GM23338 (cell line): ENCODE data around the gene RAB19.

Experiments used
- CREB1 ChIP-seq: fragments of 250-450 bp; sonication (Bioruptor Pico); IDR thresholded peaks from 2 replicates; pipeline ENCODE4 v1.5.0; 2020; ENCODE audit warnings: low read depth, mild to moderate bottlenecking, moderate library complexity
- CTCF ChIP-seq, 2 experiments: fragments of 200-600 bp in 1 of 2; sonication (generic) in 1 of 2; conservative IDR thresholded peaks; 2 replicates each; pipeline versions ENCODE4 v1.5.1 to v1.6.1; 2016 to 2017; ENCODE audit warnings: antibody characterized with exemption in 2 of 2, low read depth in 2 of 2, mild to moderate bottlenecking in 2 of 2, moderate library complexity in 1 of 2
- EZH2 ChIP-seq: fragments of 200-600 bp; sonication (generic); IDR thresholded peaks from one replicate; pipeline ENCODE4 v1.8.0; 2017; ENCODE audit warnings: antibody characterized with exemption, mild to moderate bottlenecking, low read depth; ENCODE audit not compliant: unreplicated experiment
- EZH2phosphoT487 ChIP-seq: fragments of 200-600 bp; sonication (generic); IDR thresholded peaks from one replicate; pipeline ENCODE4 v1.8.1; 2018; ENCODE audit warnings: antibody characterized with exemption; ENCODE audit not compliant: unreplicated experiment
- JUNB ChIP-seq: IDR thresholded peaks from one replicate; pipeline ENCODE4 v1.6.1; 2016; ENCODE audit warnings: antibody characterized with exemption; ENCODE audit not compliant: unreplicated experiment
- POLR2AphosphoS5 ChIP-seq: IDR thresholded peaks from 2 replicates; pipeline ENCODE4 v1.6.1; 2016; ENCODE audit warnings: antibody characterized with exemption, low read depth
- REST ChIP-seq: IDR thresholded peaks from one replicate; pipeline ENCODE4 v1.6.1; 2018; ENCODE audit warnings: antibody characterized with exemption; ENCODE audit not compliant: unreplicated experiment
- STAT1 ChIP-seq: IDR thresholded peaks from one replicate; pipeline ENCODE4 v1.6.1; 2016; ENCODE audit warnings: antibody characterized with exemption; ENCODE audit not compliant: unreplicated experiment
- ZNF114 ChIP-seq: fragments of 250-450 bp; sonication (Bioruptor Pico); IDR thresholded peaks from 2 replicates; pipeline ENCODE4 v1.5.0; 2020; ENCODE audit warnings: mild to moderate bottlenecking, moderate library complexity
- ZNF331 ChIP-seq: fragments of 250-450 bp; sonication (Bioruptor Pico); IDR thresholded peaks from 2 replicates; pipeline ENCODE4 v1.5.0; 2020; ENCODE audit warnings: low read depth, mild to moderate bottlenecking, moderate library complexity
- TF ChIP-seq, protein P1 (sequence below): IDR thresholded peaks from 2 replicates; pipeline ENCODE4 v1.6.1; 2016; ENCODE audit warnings: antibody characterized with exemption
- TF ChIP-seq, protein P2 (sequence below): fragments of 250-450 bp; sonication (Bioruptor Pico); IDR thresholded peaks from 2 replicates; pipeline ENCODE4 v1.5.0; 2020; ENCODE audit warnings: mild to moderate bottlenecking, moderate library complexity

DNA sequence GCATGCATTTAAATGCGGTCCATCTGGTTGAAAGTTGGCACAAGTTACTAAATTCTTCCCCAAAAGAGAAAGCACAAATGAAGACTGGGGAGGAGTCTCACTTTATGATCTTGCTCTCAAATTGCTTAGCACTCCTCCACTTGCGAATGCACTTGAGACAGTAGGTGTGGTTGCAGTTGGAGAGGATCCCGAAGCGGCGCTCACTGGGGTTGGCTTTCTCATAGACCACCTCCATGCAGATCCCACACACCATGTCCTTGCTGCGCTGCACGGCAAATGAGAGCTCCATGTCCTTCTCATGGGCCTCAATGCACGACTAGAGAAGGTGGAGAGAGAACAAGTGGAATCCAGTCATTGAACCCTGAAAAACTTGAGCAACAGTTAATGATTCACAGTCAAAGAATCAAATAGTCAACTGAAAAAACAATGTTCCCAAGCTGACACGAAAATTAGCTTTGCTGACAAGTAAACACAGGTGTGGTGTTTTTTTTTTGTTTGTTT is 52.7 kb downstream of the RAB19 start:
- no peak for TF ChIP-seq CTCF (conservative IDR thresholded peaks at IDR 0.05; ENCODE audit: low read depth in 2 of 2)
- TF ChIP-seq EZH2phosphoT487, result no peak
- TF ChIP-seq, protein P1, sequence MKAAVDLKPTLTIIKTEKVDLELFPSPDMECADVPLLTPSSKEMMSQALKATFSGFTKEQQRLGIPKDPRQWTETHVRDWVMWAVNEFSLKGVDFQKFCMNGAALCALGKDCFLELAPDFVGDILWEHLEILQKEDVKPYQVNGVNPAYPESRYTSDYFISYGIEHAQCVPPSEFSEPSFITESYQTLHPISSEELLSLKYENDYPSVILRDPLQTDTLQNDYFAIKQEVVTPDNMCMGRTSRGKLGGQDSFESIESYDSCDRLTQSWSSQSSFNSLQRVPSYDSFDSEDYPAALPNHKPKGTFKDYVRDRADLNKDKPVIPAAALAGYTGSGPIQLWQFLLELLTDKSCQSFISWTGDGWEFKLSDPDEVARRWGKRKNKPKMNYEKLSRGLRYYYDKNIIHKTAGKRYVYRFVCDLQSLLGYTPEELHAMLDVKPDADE, result no peak
- no peak for TF ChIP-seq EZH2
- TF ChIP-seq POLR2AphosphoS5, result no peak
- TF ChIP-seq REST, result no peak
- no peak for TF ChIP-seq ZNF114 (CRISPR knock-in tag)
- TF ChIP-seq STAT1, result no peak
- TF ChIP-seq ZNF331 (CRISPR knock-in tag), result no peak
- no peak for TF ChIP-seq CREB1 (CRISPR knock-in tag)
- TF ChIP-seq, protein P2, sequence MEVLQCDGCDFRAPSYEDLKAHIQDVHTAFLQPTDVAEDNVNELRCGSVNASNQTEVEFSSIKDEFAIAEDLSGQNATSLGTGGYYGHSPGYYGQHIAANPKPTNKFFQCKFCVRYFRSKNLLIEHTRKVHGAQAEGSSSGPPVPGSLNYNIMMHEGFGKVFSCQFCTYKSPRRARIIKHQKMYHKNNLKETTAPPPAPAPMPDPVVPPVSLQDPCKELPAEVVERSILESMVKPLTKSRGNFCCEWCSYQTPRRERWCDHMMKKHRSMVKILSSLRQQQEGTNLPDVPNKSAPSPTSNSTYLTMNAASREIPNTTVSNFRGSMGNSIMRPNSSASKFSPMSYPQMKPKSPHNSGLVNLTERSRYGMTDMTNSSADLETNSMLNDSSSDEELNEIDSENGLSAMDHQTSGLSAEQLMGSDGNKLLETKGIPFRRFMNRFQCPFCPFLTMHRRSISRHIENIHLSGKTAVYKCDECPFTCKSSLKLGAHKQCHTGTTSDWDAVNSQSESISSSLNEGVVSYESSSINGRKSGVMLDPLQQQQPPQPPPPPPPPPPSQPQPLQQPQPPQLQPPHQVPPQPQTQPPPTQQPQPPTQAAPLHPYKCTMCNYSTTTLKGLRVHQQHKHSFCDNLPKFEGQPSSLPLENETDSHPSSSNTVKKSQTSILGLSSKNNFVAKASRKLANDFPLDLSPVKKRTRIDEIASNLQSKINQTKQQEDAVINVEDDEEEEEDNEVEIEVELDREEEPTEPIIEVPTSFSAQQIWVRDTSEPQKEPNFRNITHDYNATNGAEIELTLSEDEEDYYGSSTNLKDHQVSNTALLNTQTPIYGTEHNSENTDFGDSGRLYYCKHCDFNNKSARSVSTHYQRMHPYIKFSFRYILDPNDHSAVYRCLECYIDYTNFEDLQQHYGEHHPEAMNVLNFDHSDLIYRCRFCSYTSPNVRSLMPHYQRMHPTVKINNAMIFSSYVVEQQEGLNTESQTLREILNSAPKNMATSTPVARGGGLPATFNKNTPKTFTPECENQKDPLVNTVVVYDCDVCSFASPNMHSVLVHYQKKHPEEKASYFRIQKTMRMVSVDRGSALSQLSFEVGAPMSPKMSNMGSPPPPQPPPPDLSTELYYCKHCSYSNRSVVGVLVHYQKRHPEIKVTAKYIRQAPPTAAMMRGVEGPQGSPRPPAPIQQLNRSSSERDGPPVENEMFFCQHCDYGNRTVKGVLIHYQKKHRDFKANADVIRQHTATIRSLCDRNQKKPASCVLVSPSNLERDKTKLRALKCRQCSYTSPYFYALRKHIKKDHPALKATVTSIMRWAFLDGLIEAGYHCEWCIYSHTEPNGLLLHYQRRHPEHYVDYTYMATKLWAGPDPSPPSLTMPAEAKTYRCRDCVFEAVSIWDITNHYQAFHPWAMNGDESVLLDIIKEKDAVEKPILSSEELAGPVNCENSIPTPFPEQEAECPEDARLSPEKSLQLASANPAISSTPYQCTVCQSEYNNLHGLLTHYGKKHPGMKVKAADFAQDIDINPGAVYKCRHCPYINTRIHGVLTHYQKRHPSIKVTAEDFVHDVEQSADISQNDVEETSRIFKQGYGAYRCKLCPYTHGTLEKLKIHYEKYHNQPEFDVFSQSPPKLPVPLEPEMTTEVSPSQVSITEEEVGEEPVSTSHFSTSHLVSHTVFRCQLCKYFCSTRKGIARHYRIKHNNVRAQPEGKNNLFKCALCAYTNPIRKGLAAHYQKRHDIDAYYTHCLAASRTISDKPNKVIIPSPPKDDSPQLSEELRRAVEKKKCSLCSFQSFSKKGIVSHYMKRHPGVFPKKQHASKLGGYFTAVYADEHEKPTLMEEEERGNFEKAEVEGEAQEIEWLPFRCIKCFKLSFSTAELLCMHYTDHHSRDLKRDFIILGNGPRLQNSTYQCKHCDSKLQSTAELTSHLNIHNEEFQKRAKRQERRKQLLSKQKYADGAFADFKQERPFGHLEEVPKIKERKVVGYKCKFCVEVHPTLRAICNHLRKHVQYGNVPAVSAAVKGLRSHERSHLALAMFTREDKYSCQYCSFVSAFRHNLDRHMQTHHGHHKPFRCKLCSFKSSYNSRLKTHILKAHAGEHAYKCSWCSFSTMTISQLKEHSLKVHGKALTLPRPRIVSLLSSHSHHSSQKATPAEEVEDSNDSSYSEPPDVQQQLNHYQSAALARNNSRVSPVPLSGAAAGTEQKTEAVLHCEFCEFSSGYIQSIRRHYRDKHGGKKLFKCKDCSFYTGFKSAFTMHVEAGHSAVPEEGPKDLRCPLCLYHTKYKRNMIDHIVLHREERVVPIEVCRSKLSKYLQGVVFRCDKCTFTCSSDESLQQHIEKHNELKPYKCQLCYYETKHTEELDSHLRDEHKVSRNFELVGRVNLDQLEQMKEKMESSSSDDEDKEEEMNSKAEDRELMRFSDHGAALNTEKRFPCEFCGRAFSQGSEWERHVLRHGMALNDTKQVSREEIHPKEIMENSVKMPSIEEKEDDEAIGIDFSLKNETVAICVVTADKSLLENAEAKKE (CRISPR knock-in tag), result no peak
- no peak for TF ChIP-seq JUNB
